ENCODE measurements around the gene ATRX.
"Not testable (repeated sequence)": the region's sequence is repeated elsewhere in the genome, so short reads cannot be mapped to it uniquely, and the experiment has no call there.

ATRX gene, protein sequence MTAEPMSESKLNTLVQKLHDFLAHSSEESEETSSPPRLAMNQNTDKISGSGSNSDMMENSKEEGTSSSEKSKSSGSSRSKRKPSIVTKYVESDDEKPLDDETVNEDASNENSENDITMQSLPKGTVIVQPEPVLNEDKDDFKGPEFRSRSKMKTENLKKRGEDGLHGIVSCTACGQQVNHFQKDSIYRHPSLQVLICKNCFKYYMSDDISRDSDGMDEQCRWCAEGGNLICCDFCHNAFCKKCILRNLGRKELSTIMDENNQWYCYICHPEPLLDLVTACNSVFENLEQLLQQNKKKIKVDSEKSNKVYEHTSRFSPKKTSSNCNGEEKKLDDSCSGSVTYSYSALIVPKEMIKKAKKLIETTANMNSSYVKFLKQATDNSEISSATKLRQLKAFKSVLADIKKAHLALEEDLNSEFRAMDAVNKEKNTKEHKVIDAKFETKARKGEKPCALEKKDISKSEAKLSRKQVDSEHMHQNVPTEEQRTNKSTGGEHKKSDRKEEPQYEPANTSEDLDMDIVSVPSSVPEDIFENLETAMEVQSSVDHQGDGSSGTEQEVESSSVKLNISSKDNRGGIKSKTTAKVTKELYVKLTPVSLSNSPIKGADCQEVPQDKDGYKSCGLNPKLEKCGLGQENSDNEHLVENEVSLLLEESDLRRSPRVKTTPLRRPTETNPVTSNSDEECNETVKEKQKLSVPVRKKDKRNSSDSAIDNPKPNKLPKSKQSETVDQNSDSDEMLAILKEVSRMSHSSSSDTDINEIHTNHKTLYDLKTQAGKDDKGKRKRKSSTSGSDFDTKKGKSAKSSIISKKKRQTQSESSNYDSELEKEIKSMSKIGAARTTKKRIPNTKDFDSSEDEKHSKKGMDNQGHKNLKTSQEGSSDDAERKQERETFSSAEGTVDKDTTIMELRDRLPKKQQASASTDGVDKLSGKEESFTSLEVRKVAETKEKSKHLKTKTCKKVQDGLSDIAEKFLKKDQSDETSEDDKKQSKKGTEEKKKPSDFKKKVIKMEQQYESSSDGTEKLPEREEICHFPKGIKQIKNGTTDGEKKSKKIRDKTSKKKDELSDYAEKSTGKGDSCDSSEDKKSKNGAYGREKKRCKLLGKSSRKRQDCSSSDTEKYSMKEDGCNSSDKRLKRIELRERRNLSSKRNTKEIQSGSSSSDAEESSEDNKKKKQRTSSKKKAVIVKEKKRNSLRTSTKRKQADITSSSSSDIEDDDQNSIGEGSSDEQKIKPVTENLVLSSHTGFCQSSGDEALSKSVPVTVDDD (N-terminal part only)

GRCh38 chrX:77785486-77786364 lies at the start of gene ATRX:
ATRX (minus strand) TSS chrX:77786216; CDS start chrX:77786001, 215 bp downstream.
- peak; percentile 59 for DNase-seq (ENCODE audit: low read depth)

DNA sequence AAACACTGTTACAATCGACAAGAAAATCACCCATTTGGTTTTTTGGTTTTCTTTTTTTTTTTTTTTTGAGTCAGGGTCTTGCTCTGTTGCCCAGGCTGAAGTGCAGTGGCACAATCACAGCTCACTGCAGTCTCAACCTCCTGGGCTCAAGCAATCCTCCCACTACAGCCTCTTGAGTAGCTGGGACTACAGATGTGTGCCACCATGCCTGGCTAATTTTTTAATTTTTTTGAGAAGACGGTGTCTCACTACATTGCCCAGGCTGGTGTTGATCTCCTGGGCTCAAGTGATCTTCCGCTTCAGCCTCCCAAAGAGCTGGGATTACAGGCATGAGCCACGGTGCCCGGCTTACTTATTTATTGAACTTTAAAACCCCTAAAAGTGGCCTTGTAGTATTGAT lies 45.5 kb upstream of the ATRX start:
- DNase-seq (ENCODE audit: low read depth) = not testable (repeated sequence)

- DNase-seq (ENCODE audit: low read depth) = not testable (repeated sequence)
These were observed 36.0 kb upstream of the ATRX start for GRCh38 chrX:77821989-77822388.

GRCh38 chrX:77820091-77820727 lies 34.2 kb upstream of the ATRX start:
- DNase-seq (ENCODE audit: low read depth) = no peak

DNA sequence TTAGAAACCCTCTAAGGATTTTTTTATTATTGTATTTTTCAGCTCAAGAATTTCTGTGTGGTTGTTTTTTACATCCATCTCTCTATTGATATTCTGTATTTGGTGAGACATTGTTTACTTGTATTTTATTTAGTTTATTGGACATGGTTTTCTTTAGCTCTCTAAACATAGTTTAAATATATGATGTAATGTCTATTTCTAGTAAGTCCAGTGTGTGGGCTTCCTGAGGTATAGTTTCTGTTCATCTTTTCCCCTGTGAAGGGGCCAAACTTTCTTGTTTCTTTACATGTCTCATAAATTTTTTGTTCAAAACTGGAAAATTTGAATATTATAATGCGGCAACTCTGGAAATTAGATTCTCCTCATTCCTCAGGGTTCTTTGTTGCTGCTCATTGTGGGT lies 28.2 kb upstream of the ATRX start:
- no peak for DNase-seq (ENCODE audit: low read depth)

DNA sequence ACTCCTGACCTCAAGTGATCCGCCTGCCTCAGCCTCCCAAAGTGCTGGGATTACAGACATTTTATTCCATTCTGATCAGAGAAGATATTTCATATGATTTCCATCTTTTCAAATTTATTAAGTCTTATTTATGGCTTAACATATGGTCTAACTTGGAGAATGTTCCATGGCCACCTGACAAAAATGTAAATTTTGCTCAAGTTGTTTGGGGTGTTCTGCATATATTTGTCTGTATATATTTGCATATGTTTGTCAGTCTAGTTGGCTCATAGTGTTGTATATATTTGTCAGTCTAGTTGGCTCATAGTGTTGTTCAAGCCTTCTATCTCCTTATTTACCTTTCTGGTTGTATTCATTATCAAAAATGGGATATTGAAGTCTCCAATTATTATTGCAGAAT lies 16.2 kb upstream of the ATRX start:
- no peak for DNase-seq (ENCODE audit: low read depth)

DNA sequence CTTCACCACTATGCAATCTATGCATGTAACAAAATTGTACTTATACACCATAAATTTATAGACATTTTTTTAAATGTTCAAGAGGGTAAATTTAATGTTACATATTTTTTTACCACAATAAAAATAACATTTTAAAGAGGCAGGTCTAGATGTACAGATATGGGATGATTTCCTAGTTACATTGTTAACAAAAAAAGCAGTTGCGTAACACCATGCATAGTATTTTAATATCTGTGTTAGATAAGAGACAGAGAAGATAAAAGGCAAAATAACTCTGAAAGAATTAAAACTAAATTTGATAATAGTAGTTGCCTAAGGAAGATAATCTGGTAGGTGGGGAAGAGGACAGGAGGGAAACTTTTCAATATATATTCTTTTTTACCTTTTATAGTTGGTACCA lies 9.1 kb upstream of the ATRX start:
- no peak for DNase-seq (ENCODE audit: low read depth)

- DNase-seq (ENCODE audit: low read depth) = no peak
These were observed 7.9 kb upstream of the ATRX start for GRCh38 chrX:77793946-77794345.

GRCh38 chrX:77788050-77788449 lies 2.0 kb upstream of the ATRX start:
- DNase-seq (ENCODE audit: low read depth) = peak; percentile 18

DNA sequence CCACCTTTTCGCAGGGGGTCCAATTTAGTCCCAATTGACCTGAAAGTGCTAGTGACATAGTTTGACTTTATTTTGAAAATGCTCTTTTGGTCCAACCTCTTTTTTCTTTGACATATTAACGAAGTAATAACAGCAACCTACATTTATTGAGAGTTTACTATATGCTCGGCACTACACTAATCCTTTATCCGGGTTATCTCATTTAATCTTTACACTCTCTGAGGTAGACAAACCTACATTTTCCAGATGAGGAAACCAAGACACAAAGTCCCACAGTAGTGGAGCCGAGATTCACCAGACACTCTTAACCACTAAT lies 307 bp upstream of the ATRX start:
- no peak for DNase-seq (ENCODE audit: low read depth)

GRCh38 chrX:77779695-77780094 lies 6.3 kb downstream of the ATRX start:
- no peak for DNase-seq (ENCODE audit: low read depth)

- DNase-seq (ENCODE audit: low read depth) = no peak
These were observed 9.4 kb downstream of the ATRX start for GRCh38 chrX:77776659-77777058.

DNA sequence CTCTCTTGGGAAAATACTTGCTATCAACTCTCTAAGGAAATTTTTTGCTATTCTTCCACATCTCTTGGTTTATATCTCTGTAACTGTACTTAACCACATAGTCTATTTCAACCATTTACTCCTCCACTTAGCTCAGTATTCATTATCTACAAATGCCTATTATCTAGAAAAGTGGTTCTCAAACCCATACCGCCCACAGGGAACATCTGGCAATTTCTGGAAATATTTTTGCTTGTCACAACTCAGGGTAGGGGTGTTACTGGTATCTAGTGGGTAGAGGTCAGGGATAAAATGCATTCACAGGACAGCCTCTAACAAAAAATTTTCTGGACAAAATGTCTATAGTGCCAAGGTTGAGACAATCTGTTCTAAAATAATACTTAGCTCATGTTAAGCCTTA lies 14.4 kb downstream of the ATRX start:
- DNase-seq (ENCODE audit: low read depth) = no peak

- DNase-seq (ENCODE audit: low read depth) = no peak
These were observed 17.2 kb downstream of the ATRX start for GRCh38 chrX:77768787-77769186.

- not testable (repeated sequence) for DNase-seq (ENCODE audit: low read depth)
These were observed 19.8 kb downstream of the ATRX start for GRCh38 chrX:77766212-77766611.

DNA sequence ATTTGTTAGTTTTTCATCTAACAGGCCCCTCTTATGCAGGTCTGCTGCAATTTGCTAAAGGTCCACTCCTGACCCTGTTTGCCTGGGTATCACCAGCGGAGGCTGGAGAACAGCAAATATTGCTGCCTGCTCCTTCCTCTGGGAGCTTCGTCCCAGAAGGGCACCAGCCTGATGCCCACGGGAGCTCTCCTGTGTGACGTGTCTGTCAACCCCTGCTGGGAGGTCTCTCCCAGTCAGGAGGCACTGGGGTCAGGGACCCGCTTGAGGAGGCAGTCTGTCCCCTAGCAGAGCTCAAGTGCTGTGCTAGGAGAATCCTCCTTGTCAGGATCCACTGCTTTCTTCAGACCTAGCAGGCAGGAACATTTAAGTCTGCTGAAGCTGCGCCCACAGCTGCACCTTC lies 30.5 kb downstream of the ATRX start:
- no peak for DNase-seq (ENCODE audit: low read depth)

GRCh38 chrX:77753942-77754341 lies 32.1 kb downstream of the ATRX start:
- DNase-seq (ENCODE audit: low read depth) = not testable (repeated sequence)

DNA sequence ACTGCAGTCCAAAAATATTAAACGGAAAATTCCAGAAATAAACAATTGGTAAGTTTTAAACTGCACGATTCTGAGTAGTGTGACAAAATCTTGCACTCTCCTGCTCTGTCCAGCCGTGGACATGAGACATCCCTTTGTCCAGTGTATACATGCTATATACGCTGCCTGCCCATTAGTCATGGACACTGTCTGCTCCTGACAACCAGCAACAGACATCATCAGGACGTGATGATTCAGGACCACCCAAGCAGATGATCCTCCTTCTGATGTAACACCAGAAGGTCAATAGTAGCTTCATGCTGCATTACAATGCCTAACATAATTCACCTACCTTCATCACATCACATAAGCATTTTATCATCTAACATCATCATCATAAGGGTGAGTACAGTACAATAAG lies 36.3 kb downstream of the ATRX start:
- DNase-seq (ENCODE audit: low read depth) = peak; percentile 10

DNA sequence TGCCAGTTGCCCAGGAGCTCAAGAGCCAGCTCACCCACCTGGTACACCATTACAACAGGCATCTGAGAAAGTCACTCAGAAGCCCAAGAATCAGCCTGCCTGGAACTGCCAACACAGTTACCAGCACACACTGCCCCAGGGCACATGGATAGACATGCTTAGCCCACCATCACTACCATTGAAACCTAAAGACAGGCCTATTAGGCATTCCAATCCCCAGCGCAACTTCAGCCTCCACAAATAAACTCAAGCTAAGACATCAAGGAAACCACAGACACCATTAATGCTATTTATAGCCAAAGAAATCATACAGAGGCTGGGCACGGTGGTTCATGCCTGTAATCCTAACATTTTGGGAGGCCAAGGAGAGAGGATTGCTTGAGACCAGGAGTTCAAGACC lies 42.3 kb downstream of the ATRX start:
- no peak for DNase-seq (ENCODE audit: low read depth)

- DNase-seq (ENCODE audit: low read depth) = no peak
These were observed 43.1 kb downstream of the ATRX start for GRCh38 chrX:77742788-77743476.
